ENCODE results near the gene TACR1.

Gene TACR1

GRCh38 chr2:75142081-75142480 is 57.2 kb downstream of the TACR1 start:
- DNase-seq = no peak

DNA sequence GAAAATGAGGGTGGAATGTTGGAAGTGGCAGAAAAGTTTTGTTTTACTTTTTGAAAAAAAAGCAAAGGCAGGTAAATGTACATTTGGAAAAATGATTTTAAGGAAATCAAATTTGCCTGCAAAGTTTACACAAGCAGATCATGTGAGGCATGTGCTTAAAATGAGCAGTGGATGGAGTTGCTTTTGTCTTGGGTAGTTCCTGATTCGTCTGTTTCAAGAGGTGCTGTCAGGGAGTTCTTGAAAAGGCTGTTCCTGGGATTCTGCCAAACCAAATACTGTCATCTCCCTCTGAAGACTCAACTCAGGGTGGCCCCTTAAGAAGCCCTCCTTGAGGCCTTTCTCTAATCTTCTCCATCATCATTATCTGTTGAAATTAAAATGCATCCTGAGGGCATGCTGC is 59.0 kb downstream of the TACR1 start:
- no peak for DNase-seq

DNA sequence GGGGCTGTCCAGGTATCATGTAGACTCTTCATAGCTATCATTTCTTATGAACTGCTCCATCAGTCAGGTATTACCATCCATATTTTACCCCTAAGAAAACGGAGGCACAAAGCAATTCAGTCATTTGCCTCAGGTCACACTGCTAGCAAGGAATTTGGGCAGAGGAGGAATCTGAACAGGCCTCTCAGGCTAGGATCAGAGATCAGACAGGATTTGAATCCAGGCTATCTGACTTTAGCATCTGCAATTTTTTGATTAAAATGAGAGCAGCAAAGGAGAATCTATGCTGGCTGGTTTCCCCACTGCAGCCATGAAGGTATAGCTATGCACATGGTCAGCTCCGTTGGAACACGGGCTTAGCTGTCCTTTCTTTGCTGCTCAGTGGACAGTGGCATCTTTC is 60.1 kb downstream of the TACR1 start:
- DNase-seq = no peak

- DNase-seq = no peak
These were observed 60.8 kb downstream of the TACR1 start for GRCh38 chr2:75138528-75138927.

GRCh38 chr2:75135776-75136400 is 63.4 kb downstream of the TACR1 start:
- DNase-seq = no peak

DNA sequence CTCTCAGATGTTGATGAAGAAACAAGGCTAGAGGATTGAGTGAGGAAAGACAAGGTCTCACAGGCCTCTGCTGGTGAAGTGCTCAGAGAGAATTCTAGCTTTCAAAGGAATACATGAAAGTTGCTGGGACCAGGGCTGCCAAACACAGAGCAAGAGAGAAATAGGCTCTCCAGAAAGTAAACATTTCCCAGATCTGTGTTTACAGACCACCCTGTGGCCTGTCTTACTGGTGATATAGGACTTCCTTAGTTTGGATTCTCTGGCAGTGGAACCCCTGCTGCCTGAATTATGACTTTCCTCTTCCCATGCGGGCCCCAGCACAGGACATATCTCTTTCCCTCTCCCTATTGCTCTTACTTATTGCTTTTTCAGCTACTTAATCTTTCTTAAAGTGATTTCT is 64.5 kb downstream of the TACR1 start:
- DNase-seq = no peak

- DNase-seq = no peak
These were observed 65.4 kb downstream of the TACR1 start for GRCh38 chr2:75133621-75134570.

GRCh38 chr2:75130171-75130570 is 69.1 kb downstream of the TACR1 start:
- no peak for DNase-seq

DNA sequence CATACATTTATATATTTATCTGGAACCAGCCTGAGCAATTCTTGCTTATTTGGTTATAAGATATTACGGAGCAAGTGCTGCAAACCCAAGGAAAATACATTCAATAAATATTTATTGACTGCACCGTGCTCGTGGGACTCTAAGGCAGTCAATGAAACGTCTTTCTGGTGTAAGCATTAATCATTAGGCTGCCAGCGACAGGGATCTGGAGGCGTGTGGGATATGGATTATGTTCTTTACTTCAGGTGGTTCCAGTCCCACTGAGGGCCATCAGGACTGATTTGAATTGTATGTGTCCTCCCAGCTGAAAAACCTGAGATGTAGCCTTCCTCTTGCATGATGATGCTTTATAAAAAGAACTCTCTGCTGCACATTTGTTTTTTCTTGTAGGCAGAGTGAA is 75.4 kb downstream of the TACR1 start:
- DNase-seq = no peak

DNA sequence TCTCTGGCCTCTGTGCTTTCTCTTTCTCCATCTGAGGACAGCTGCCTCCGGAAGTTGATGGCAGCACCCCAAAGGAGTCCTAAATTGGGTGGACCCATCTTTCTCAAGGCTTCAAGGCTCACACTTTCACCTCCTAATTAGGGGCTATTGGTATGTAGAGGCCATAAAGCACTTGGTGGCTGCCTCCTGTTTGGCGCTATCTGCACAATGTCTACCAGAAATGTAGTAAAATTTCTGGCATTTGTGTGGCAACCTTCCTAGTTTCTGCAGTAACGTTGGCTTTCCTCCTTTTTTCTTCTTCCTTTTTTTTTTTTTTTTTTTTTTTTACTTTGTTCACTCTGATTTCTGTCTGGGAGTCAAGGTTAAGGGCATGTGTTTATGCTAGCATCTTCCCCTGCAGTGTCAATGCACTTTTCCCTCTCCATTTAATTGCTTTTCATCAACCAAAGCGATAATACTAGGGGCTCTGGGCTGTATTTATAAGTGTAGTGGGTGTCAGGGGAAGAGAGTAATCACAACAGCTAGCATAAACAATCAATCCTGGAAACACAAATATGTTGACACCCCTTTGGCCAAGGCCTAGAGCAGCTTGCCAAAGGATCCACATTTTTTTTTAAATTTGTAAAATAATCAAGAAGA is 86.0 kb downstream of the TACR1 start:
- DNase-seq = no peak

GRCh38 chr2:75108937-75109482 is 90.3 kb downstream of the TACR1 start:
- DNase-seq = no peak

DNA sequence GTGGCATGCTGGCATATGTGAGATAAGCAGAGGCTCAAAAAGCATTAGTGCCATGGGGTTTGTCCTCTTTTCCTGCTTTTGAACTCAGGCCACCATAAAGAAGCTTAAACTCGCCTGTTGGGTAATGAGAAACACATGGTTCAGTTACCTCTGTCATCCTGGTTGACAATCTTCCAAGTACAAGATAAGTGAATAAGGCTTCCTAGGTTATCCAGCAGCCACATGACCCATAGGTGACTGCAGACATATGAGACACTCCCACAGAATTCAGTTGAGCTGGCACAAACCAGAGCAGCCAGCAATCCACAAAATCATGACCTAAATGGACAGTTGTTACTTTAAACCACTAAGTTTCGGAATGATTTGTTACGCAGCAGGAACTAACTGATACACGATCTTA is 97.3 kb downstream of the TACR1 start:
- DNase-seq = no peak

GRCh38 chr2:75100801-75101151 is 98.5 kb downstream of the TACR1 start:
- DNase-seq = no peak

- DNase-seq = no peak
These were observed 99.1 kb downstream of the TACR1 start for GRCh38 chr2:75100011-75100800.

DNA sequence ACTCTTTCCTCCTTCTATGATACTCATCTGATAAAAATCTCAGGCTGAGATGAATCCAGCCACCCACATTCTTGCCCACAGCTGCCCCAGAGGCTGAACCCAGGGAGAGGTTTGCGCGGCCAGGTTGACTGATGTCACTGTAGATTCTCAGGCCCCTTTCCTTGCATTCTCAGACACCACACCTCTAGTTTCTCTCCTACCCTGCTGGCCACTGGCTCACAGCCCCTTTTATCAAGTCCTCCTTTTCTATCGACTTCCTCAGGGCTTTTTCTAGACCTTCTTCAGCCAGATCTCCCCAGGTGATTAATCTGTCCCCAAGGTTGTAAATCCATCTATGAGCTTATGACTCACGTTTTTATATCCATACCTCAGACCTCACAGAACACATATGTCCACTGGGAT is 99.8 kb downstream of the TACR1 start:
- no peak for DNase-seq

DNA sequence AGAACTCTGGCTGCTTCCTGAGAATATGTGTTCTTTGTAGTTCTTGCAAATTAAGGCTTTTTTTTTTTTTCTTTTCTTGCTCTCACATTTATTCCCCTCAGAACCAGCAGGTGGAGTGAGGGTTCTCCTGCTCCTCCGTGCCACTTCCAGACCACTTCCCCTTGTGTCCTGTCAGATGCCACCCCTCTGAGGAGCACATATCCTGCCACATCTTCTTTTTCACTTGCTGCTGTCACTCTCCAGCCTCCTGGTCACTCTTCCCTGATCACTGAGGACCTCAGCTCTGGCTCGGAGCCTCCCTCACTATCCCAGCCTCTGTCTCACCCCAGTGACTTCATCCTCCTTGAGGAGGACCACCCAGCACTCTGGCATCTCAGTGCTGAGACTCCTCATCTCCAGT is 100.5 kb downstream of the TACR1 start:
- DNase-seq = no peak

- no peak for DNase-seq
These were observed 101.5 kb downstream of the TACR1 start for GRCh38 chr2:75097831-75098230.

DNA sequence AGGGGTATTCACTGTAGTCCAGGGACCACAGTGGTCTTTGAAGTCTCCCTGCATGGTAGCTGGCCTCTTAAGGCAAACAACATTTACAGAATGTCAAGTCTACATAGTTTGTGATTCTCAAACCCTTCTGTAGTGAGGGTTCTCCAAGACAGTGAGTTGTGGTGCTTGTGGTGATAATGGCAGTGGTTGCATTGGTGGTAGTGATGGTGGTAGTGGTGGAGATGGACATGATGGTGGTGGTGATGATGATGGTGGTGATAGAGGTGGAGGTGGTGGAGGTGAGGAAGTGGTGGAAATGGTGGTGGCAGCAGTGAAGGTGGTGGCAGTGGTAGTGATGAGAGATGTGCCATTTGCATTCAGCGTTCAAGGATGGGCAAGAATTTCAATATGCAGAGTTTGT is 104.9 kb downstream of the TACR1 start:
- no peak for DNase-seq

DNA sequence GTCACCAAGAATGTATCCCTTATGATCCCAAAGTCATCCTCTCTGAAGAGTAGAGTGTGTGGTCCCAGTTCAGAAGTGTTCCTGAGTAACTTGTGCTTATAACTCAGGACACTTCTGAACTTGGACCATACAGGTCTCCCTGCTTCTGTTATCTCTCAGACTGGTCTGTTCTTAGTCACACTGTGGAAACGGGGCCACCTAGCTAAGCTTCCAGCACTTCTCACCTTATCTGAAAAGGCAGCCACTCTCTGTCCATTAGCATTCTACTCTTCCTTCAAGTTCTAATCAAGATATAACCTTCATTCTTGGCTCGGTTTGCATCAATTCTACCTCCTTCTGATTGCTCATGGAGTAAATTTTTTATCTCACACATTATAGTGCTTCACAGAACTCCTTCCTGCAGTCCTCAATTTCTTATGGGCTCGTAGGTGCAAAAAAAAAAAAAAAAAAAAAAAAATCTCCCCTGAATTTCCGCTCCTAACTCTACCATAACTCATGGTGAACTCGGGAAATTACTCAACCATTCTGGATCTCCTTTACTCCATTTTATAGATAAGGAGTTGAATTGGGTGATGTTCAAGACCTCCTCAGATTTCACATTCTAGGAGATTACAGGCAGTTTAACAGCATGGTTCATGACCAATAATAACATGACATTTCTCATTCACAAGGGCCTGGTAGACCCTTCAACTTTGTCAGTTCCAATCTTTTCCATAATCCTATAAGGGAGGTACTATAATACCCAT is 108.4 kb downstream of the TACR1 start:
- DNase-seq = no peak

GRCh38 chr2:75089471-75089870 is 109.8 kb downstream of the TACR1 start:
- DNase-seq = no peak

GRCh38 chr2:75088791-75089190 is 110.5 kb downstream of the TACR1 start:
- no peak for DNase-seq

DNA sequence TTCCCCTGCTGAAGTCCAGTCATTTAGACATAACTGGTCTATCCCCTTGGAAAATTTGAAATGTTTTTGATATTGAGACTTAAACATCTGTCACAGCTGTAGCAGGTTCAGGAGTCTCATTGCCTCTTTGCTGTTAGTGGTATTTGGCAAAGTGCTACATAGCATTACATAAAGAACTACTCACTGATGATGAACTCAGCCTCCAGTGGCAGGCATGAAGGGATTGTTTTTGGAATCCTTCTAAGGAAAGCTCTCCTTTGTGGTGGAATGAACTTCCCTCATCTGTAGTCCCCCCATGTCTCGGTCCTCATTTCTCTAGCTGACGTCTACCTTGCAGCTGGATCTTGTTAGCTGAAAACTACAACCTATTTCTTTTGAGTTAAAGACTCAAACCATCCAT is 111.6 kb downstream of the TACR1 start:
- DNase-seq = no peak
